Fibroblast of lung (primary cell): ENCODE data around the gene EFCAB12.

Experiments used
- EZH2 ChIP-seq: IDR thresholded peaks from 2 replicates; pipeline ENCODE4 v1.5.1; 2012; ENCODE audit warnings: low read length, control low read depth, mild to moderate bottlenecking; ENCODE audit errors: missing control alignments
- TF ChIP-seq, protein P1 (sequence below), 2 donors: IDR thresholded peaks in 1 of 2; conservative IDR thresholded peaks in 1 of 2; 1 replicate in 1 of 2; 2 replicates in 1 of 2; pipeline ENCODE4 v1.5.1; 2011 to 2012; ENCODE audit warnings: low read length in 2 of 2, control low read depth in 1 of 2, inconsistent platforms in 1 of 2, low read depth in 1 of 2, mild to moderate bottlenecking in 1 of 2

GRCh38 chr3:129453732-129454131, 25.3 kb upstream of the EFCAB12 start:
- TF ChIP-seq, protein P1, sequence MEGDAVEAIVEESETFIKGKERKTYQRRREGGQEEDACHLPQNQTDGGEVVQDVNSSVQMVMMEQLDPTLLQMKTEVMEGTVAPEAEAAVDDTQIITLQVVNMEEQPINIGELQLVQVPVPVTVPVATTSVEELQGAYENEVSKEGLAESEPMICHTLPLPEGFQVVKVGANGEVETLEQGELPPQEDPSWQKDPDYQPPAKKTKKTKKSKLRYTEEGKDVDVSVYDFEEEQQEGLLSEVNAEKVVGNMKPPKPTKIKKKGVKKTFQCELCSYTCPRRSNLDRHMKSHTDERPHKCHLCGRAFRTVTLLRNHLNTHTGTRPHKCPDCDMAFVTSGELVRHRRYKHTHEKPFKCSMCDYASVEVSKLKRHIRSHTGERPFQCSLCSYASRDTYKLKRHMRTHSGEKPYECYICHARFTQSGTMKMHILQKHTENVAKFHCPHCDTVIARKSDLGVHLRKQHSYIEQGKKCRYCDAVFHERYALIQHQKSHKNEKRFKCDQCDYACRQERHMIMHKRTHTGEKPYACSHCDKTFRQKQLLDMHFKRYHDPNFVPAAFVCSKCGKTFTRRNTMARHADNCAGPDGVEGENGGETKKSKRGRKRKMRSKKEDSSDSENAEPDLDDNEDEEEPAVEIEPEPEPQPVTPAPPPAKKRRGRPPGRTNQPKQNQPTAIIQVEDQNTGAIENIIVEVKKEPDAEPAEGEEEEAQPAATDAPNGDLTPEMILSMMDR (conservative IDR thresholded peaks at IDR 0.05 in 1 of 2, IDR thresholded peaks at IDR 0.05 in 1 of 2; ENCODE audit: low read depth in 1 of 2, low read length in 2 of 2) = no peak
- no peak for TF ChIP-seq EZH2
